ENCODE data around the gene BRD7. TPM values are rescaled to one million over a fixed set of nuclear protein-coding genes. Genes with fewer than 3 reads are reported as not detected.

BRD7 gene
- total and polyA plus RNA-seq, 2 of the 13 experiments (the other 11 are each of a cell fraction or from before 2014, with no cell fraction given) = 82.3 to 149 TPM

DNA sequence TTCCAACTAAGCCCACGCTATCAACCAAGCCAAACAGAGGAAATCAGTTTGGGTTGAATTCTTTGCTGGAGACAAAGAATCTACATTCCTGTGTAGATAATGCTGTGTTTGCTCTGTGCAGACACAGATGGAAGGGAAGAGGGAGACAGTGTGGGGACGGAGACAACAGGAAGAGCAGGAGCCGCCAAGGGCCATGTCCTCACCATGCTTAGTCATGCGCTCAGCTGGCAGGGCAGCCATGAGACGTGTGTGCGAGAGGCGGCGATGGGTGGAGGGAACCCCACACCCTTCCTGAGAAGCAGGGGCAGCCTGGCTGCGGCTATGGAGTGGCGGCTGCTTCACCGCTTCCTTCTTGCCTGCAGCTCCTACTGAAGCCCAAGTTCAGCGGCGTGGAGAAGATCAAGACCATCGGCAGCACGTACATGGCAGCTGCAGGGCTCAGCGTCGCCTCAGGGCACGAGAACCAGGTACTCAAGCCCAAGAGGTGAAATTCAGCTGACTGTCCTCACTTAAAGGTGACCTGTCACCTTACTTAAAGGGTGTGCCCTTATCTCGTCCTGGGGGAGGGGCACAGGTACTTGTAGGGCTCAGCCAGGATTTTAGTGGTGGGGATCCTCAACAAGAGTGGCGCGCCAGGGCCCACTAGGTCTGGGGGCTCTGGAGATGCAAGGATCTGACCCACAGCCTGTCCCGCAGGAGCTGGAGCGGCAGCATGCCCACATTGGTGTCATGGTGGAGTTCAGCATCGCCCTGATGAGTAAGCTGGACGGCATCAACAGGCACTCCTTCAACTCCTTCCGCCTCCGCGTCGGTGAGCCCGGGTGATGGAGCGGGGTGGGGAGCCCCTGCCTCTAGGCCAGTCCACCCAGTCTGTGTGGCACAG, 55.0 kb downstream of the BRD7 start (continued):
- TF ChIP-seq ZNF841 (CRISPR knock-in tag; IDR thresholded peaks at IDR 0.05; ENCODE audit: borderline replicate concordance) (no peak), RCOR2 (CRISPR knock-in tag; IDR thresholded peaks at IDR 0.05) (no peak; the same call in 1 of the 2 replicates), DR1 (CRISPR knock-in tag; IDR thresholded peaks at IDR 0.05) (0 out of 2 replicates have a peak, but pooled peaks have one; percentile 43), SRF (IDR thresholded peaks at IDR 0.05; ENCODE audit: low read depth, low read length) (no peak), NFATC3 (CRISPR knock-in tag; IDR thresholded peaks at IDR 0.05) (no peak), MTF2 (CRISPR knock-in tag; IDR thresholded peaks at IDR 0.05; ENCODE audit: borderline replicate concordance) (no peak), ISX (CRISPR knock-in tag; conservative IDR thresholded peaks at IDR 0.05) (no peak), SOX13 (IDR thresholded peaks at IDR 0.05) (peak; percentile 65), SOX13 (CRISPR knock-in tag; conservative IDR thresholded peaks at IDR 0.05 in 1 of 2, IDR thresholded peaks at IDR 0.05 in 1 of 2) (peak in 1 of 2 experiments; percentile 90; a peak in 2 of 4 replicates), MTF1 (CRISPR knock-in tag; IDR thresholded peaks at IDR 0.05) (no peak), ZNF83 (CRISPR knock-in tag; IDR thresholded peaks at IDR 0.05; ENCODE audit: borderline replicate concordance) (no peak), SMYD3 (CRISPR knock-in tag; IDR thresholded peaks at IDR 0.05) (no peak), NFE2 (CRISPR knock-in tag; IDR thresholded peaks at IDR 0.05) (peak; percentile 81; the same call in 1 of the 2 replicates), MEIS2 (CRISPR knock-in tag; IDR thresholded peaks at IDR 0.05) (0 out of 2 replicates have a peak, but pooled peaks have one; percentile 34), NBN (conservative IDR thresholded peaks at IDR 0.05) (no peak), ZNF772 (CRISPR knock-in tag; IDR thresholded peaks at IDR 0.05) (no peak), ZBTB8A (CRISPR knock-in tag; IDR thresholded peaks at IDR 0.05; ENCODE audit: borderline replicate concordance, low read depth) (no peak), ARNT2 (CRISPR knock-in tag; IDR thresholded peaks at IDR 0.05; ENCODE audit: low read depth) (no peak), THAP11 (CRISPR knock-in tag; IDR thresholded peaks at IDR 0.05) (no peak), FIP1L1 (IDR thresholded peaks at IDR 0.05; ENCODE audit: borderline replicate concordance, insufficient read depth, low read depth, low read length) (no peak), PHB2 (IDR thresholded peaks at IDR 0.05; ENCODE audit: partially characterized antibody) (no peak)
- TF ChIP-seq, protein P1, sequence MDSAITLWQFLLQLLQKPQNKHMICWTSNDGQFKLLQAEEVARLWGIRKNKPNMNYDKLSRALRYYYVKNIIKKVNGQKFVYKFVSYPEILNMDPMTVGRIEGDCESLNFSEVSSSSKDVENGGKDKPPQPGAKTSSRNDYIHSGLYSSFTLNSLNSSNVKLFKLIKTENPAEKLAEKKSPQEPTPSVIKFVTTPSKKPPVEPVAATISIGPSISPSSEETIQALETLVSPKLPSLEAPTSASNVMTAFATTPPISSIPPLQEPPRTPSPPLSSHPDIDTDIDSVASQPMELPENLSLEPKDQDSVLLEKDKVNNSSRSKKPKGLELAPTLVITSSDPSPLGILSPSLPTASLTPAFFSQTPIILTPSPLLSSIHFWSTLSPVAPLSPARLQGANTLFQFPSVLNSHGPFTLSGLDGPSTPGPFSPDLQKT (CRISPR knock-in tag; IDR thresholded peaks at IDR 0.05; ENCODE audit: borderline replicate concordance) = no peak
- TF ChIP-seq, protein P2, sequence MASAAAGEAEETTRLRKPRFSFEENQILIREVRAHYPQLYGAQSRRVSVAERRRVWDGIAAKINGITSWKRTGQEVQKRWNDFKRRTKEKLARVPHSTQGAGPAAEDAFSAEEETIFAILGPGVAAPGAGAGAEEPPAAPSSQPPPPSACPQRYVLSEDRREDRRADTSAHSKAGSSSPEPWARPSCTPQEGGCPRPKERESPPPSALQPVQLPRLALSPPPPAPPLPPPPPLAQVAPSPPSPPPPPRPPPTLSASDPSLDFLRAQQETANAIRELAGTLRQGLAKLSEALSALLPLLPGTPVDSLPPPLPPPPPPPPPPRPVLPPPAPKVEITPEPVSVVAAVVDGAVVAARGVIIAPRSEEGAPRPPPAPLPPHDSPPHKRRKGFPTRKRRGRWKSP (CRISPR knock-in tag; IDR thresholded peaks at IDR 0.05) = no peak
- TF ChIP-seq, protein P3, sequence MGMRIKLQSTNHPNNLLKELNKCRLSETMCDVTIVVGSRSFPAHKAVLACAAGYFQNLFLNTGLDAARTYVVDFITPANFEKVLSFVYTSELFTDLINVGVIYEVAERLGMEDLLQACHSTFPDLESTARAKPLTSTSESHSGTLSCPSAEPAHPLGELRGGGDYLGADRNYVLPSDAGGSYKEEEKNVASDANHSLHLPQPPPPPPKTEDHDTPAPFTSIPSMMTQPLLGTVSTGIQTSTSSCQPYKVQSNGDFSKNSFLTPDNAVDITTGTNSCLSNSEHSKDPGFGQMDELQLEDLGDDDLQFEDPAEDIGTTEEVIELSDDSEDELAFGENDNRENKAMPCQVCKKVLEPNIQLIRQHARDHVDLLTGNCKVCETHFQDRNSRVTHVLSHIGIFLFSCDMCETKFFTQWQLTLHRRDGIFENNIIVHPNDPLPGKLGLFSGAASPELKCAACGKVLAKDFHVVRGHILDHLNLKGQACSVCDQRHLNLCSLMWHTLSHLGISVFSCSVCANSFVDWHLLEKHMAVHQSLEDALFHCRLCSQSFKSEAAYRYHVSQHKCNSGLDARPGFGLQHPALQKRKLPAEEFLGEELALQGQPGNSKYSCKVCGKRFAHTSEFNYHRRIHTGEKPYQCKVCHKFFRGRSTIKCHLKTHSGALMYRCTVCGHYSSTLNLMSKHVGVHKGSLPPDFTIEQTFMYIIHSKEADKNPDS (CRISPR knock-in tag; IDR thresholded peaks at IDR 0.05) = no peak
- TF ChIP-seq, protein P4, sequence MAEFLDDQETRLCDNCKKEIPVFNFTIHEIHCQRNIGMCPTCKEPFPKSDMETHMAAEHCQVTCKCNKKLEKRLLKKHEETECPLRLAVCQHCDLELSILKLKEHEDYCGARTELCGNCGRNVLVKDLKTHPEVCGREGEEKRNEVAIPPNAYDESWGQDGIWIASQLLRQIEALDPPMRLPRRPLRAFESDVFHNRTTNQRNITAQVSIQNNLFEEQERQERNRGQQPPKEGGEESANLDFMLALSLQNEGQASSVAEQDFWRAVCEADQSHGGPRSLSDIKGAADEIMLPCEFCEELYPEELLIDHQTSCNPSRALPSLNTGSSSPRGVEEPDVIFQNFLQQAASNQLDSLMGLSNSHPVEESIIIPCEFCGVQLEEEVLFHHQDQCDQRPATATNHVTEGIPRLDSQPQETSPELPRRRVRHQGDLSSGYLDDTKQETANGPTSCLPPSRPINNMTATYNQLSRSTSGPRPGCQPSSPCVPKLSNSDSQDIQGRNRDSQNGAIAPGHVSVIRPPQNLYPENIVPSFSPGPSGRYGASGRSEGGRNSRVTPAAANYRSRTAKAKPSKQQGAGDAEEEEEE (CRISPR knock-in tag; IDR thresholded peaks at IDR 0.05; ENCODE audit: borderline replicate concordance) = no peak

Measured in HepG2 (cell line).